Measurements from ENCODE around the gene PSMD13. TPM values are rescaled to one million over a fixed set of nuclear protein-coding genes. Genes with fewer than 3 reads are reported as not detected.

The PSMD13 gene
- total and polyA plus RNA-seq, 4 donors, result 48.8 to 56.7 (median 52.8) TPM

DNA sequence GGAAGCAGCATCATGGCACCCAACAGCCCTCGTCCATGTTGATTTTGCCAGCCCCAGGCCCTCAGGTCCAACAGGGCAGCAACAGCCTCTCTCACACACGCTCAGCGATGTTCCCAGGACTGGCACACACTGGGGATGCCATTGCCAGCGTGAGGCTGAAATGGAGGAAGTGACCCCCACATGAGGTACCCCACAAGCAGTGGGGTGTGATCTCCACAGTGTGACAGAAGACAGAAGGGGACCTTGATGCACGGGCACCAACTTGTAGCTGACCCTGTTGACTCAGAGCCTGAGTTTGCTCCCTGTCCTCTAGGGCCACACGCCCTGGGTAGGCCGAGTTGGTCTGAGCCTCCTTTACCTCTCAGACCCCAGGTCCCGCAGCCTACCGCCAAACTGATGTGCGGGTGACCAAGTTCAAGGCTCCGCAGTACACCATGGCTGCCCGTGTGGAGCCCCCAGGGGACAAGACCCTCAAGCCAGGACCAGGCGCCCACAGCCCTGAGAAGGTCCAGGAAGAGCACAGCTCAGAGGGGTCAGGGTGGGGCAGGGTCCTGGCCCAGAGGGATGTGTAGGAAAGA lies 37.7 kb upstream of the PSMD13 start:
- no peaks in the 10 kb centered on the region for H3K27me3 ChIP-seq (ENCODE audit: control insufficient read depth in 4 of 4, insufficient read depth in 4 of 4, low read length in 3 of 4)
- DNase-seq (ENCODE audit: low spot score), result no peak
- no peak overlapping the region for H3K27ac ChIP-seq (ENCODE audit: low read depth in 1 of 2, low read length in 2 of 2)
- H3K4me3 ChIP-seq (ENCODE audit: low read depth in 1 of 3, low read length in 3 of 3), result no peak overlapping the region
- H3K9ac ChIP-seq (ENCODE audit: low read depth in 1 of 2, low read length in 2 of 2), result no peak overlapping the region
- no peak for TF ChIP-seq MAX (IDR thresholded peaks at IDR 0.05)
- TF ChIP-seq, protein P1, sequence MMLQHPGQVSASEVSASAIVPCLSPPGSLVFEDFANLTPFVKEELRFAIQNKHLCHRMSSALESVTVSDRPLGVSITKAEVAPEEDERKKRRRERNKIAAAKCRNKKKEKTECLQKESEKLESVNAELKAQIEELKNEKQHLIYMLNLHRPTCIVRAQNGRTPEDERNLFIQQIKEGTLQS (IDR thresholded peaks at IDR 0.05), result no peak
- no peak for TF ChIP-seq HNF4A (conservative IDR thresholded peaks at IDR 0.05)
- no peak for TF ChIP-seq JUND (IDR thresholded peaks at IDR 0.05)
- no peaks in the 10 kb centered on the region for H3K4me1 ChIP-seq (ENCODE audit: control insufficient read depth in 4 of 4, insufficient read depth in 4 of 4, low read length in 3 of 4)
- WGBS, result 89% methylated on average over 13 of the region's 13 CpGs
- no peaks in the 10 kb centered on the region for H3K9me3 ChIP-seq (ENCODE audit: control insufficient read depth in 4 of 4, low read length in 3 of 4)
- peaks cover 0 to 13% (median 8%) of the 10 kb centered on the region in 4 donors for H3K36me3 ChIP-seq (ENCODE audit: control insufficient read depth in 4 of 4, insufficient read depth in 3 of 4, low read depth in 1 of 4, low read length in 3 of 4)

- no peaks in the 10 kb centered on the region for H3K9me3 ChIP-seq (ENCODE audit: control insufficient read depth in 4 of 4, low read length in 3 of 4)
- WGBS, result 86% methylated on average over 8 of the region's 8 CpGs
- no peak for TF ChIP-seq TAF1 (conservative IDR thresholded peaks at IDR 0.05)
- TF ChIP-seq, protein P1 (IDR thresholded peaks at IDR 0.05), result no peak
- TF ChIP-seq RAD21 (IDR thresholded peaks at IDR 0.05), result no peak
- TF ChIP-seq RXRA (IDR thresholded peaks at IDR 0.05), result no peak
- no peak for TF ChIP-seq HNF4G (IDR thresholded peaks at IDR 0.05)
- no peak for TF ChIP-seq HNF4A (conservative IDR thresholded peaks at IDR 0.05)
- no peak for TF ChIP-seq NR2F2 (IDR thresholded peaks at IDR 0.05)
- TF ChIP-seq YY1 (IDR thresholded peaks at IDR 0.05), result no peak
- H3K4me1 ChIP-seq (ENCODE audit: control insufficient read depth in 4 of 4, insufficient read depth in 4 of 4, low read length in 3 of 4), result no peaks in the 10 kb centered on the region
- H3K4me3 ChIP-seq (ENCODE audit: low read depth in 1 of 3, low read length in 3 of 3), result no peak overlapping the region
- no peak overlapping the region for H3K27ac ChIP-seq (ENCODE audit: low read depth in 1 of 2, low read length in 2 of 2)
- no peak for DNase-seq (ENCODE audit: low spot score)
- H3K36me3 ChIP-seq (ENCODE audit: control insufficient read depth in 4 of 4, insufficient read depth in 3 of 4, low read depth in 1 of 4, low read length in 3 of 4), result peaks cover 5 to 20% (median 9%) of the 10 kb centered on the region in 4 donors
- no peaks in the 10 kb centered on the region for H3K27me3 ChIP-seq (ENCODE audit: control insufficient read depth in 4 of 4, insufficient read depth in 4 of 4, low read length in 3 of 4)
- H3K9ac ChIP-seq (ENCODE audit: low read depth in 1 of 2, low read length in 2 of 2), result no peak overlapping the region
Measured at GRCh38 chr11:199782-200181, 37.0 kb upstream of the PSMD13 start.

DNA sequence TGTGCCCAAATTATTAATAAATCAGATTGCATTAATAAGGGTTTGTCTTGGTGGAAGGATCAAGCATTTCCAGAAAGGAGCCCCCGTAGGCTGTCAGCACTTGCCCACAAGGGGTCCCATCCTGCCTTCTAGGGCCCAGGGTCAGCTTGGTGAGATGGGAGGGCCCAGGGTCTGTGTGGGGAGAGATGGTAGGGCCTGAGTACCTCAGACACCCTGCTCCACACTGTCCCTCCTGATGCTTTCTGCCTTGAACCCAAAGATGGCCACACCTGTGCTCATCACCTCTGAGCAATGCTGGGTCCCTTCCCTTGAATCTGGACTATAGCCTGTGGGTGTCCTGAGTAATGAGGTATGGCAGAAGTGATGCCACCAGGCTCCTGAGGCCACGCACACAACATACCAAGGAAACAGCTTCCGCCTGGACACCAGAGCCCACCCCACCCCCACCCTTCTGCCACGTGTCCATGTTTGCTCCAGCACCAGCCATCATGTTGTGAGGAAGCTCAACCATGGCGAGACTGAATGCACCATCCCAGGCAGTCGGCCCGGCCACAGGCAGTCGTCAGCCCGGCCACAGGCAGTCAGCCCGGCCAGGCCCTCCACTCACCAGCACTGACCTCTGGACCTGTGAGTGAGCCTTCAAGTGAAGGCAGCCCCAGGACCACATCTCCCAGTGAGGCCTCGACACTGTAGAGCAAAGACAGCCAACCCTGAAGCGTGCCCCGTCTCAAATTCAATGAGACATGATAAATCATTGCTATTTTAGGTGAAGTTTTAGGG lies 36.4 kb upstream of the PSMD13 start:
- peaks cover 0 to 3% (median 2%) of the 10 kb centered on the region in 4 donors for H3K4me1 ChIP-seq (ENCODE audit: control insufficient read depth in 4 of 4, insufficient read depth in 4 of 4, low read length in 3 of 4)
- TF ChIP-seq, protein P2, sequence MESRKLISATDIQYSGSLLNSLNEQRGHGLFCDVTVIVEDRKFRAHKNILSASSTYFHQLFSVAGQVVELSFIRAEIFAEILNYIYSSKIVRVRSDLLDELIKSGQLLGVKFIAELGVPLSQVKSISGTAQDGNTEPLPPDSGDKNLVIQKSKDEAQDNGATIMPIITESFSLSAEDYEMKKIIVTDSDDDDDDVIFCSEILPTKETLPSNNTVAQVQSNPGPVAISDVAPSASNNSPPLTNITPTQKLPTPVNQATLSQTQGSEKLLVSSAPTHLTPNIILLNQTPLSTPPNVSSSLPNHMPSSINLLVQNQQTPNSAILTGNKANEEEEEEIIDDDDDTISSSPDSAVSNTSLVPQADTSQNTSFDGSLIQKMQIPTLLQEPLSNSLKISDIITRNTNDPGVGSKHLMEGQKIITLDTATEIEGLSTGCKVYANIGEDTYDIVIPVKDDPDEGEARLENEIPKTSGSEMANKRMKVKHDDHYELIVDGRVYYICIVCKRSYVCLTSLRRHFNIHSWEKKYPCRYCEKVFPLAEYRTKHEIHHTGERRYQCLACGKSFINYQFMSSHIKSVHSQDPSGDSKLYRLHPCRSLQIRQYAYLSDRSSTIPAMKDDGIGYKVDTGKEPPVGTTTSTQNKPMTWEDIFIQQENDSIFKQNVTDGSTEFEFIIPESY (IDR thresholded peaks at IDR 0.05), result no peak
- no peak for TF ChIP-seq CTCF (IDR thresholded peaks at IDR 0.05; ENCODE audit: low read depth, low read length, missing input control)
- no peak for TF ChIP-seq RAD21 (IDR thresholded peaks at IDR 0.05)
- no peak for TF ChIP-seq EGR1 (IDR thresholded peaks at IDR 0.05; ENCODE audit: low read depth in 2 of 2)
- TF ChIP-seq, protein P1 (IDR thresholded peaks at IDR 0.05), result no peak
- no peak for TF ChIP-seq YY1 (IDR thresholded peaks at IDR 0.05)
- no peak for TF ChIP-seq FOXA1 (IDR thresholded peaks at IDR 0.05)
- no peak for TF ChIP-seq GABPA (IDR thresholded peaks at IDR 0.05 in 1 of 2, conservative IDR thresholded peaks at IDR 0.05 in 1 of 2)
- TF ChIP-seq RXRA (IDR thresholded peaks at IDR 0.05), result no peak
- DNase-seq (ENCODE audit: low spot score), result no peak
- H3K27ac ChIP-seq (ENCODE audit: low read depth in 1 of 2, low read length in 2 of 2), result no peak overlapping the region
- no peak overlapping the region for H3K4me3 ChIP-seq (ENCODE audit: low read depth in 1 of 3, low read length in 3 of 3)
- H3K36me3 ChIP-seq (ENCODE audit: control insufficient read depth in 4 of 4, insufficient read depth in 3 of 4, low read depth in 1 of 4, low read length in 3 of 4), result peaks cover 5 to 27% (median 9%) of the 10 kb centered on the region in 4 donors
- H3K27me3 ChIP-seq (ENCODE audit: control insufficient read depth in 4 of 4, insufficient read depth in 4 of 4, low read length in 3 of 4), result no peaks in the 10 kb centered on the region
- H3K9ac ChIP-seq (ENCODE audit: low read depth in 1 of 2, low read length in 2 of 2), result no peak overlapping the region
- H3K9me3 ChIP-seq (ENCODE audit: control insufficient read depth in 4 of 4, low read length in 3 of 4), result no peaks in the 10 kb centered on the region
- 92% methylated on average over 13 of the region's 13 CpGs for WGBS

Measured in liver (tissue), 9 donors.